ENCODE measurements around the gene LAMB4.

LAMB4 gene

GRCh38 chr7:108059526-108059925, 70.6 kb downstream of the LAMB4 start:
- Histone ChIP-seq H3K9me3 (no peaks in the 10 kb centered on the region), H3K27ac (no peak overlapping the region), H3K36me3 (no peaks in the 10 kb centered on the region), H3K4me3 (ENCODE audit: low read depth in 1 of 2, low read length in 1 of 2) (no peak overlapping the region), H3K4me1 (ENCODE audit: control insufficient read depth in 1 of 2, insufficient read depth in 1 of 2, low read depth in 1 of 2, low read length in 1 of 2) (no peaks in the 10 kb centered on the region), H3K27me3 (no peaks in the 10 kb centered on the region)
- no peak for TF ChIP-seq CTCF (IDR thresholded peaks at IDR 0.05)

DNA sequence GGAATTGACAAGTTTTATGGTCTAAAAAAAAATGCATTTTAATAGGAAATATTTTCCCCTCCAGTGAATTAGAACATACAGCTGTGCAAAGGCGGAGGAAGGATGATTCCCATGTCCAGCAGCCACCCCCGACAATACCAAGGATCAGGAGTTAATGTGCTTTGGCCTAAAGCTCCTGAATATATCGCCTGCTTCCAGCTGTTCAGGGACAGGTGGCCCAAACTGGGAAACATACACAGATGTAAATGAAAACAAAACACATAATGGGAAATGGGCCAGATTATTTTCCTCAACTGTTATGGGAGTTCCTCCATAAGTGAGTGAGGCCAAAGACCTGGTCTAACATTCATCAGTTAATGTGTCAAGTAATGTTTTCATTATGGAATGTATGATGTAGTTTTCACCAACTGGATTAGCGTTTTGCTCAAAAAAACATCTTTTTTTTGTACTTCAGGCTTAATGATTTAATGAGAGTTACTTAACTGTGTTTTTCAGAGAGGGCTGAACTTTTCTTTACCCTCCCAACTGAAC, 72.1 kb downstream of the LAMB4 start:
- Histone ChIP-seq H3K27me3 (no peaks in the 10 kb centered on the region), H3K4me3 (ENCODE audit: low read depth in 1 of 2, low read length in 1 of 2) (no peak overlapping the region), H3K36me3 (no peaks in the 10 kb centered on the region), H3K9me3 (no peaks in the 10 kb centered on the region), H3K4me1 (ENCODE audit: control insufficient read depth in 1 of 2, insufficient read depth in 1 of 2, low read depth in 1 of 2, low read length in 1 of 2) (no peaks in the 10 kb centered on the region), H3K27ac (no peak overlapping the region)
- no peak for TF ChIP-seq CTCF (IDR thresholded peaks at IDR 0.05)

GRCh38 chr7:108055611-108056021, 74.5 kb downstream of the LAMB4 start:
- Histone ChIP-seq H3K4me3 (ENCODE audit: low read depth in 1 of 2, low read length in 1 of 2) (no peak overlapping the region), H3K36me3 (no peaks in the 10 kb centered on the region), H3K9me3 (no peaks in the 10 kb centered on the region), H3K4me1 (ENCODE audit: control insufficient read depth in 1 of 2, insufficient read depth in 1 of 2, low read depth in 1 of 2, low read length in 1 of 2) (no peaks in the 10 kb centered on the region), H3K27me3 (no peaks in the 10 kb centered on the region), H3K27ac (no peak overlapping the region)
- no peak for TF ChIP-seq CTCF (IDR thresholded peaks at IDR 0.05)

- Histone ChIP-seq H3K4me3 (ENCODE audit: low read depth in 1 of 2, low read length in 1 of 2) (no peak overlapping the region), H3K9me3 (no peaks in the 10 kb centered on the region)
- TF ChIP-seq CTCF (IDR thresholded peaks at IDR 0.05), result no peak
Observed at GRCh38 chr7:108054537-108054936, 75.6 kb downstream of the LAMB4 start.

GRCh38 chr7:108053250-108053649, 76.9 kb downstream of the LAMB4 start:
- H3K27ac ChIP-seq, result no peak overlapping the region
- TF ChIP-seq CTCF (IDR thresholded peaks at IDR 0.05), result no peak
- no peaks in the 10 kb centered on the region for H3K27me3 ChIP-seq
- H3K4me1 ChIP-seq (ENCODE audit: control insufficient read depth in 1 of 2, insufficient read depth in 1 of 2, low read depth in 1 of 2, low read length in 1 of 2), result no peaks in the 10 kb centered on the region
- no peak overlapping the region for H3K4me3 ChIP-seq (ENCODE audit: low read depth in 1 of 2, low read length in 1 of 2)
- H3K9me3 ChIP-seq, result no peaks in the 10 kb centered on the region
- no peaks in the 10 kb centered on the region for H3K36me3 ChIP-seq

More at GRCh38 chr7:108054537-108054936, 75.6 kb downstream of the LAMB4 start:
- Histone ChIP-seq H3K27me3 (no peaks in the 10 kb centered on the region), H3K4me1 (ENCODE audit: control insufficient read depth in 1 of 2, insufficient read depth in 1 of 2, low read depth in 1 of 2, low read length in 1 of 2) (no peaks in the 10 kb centered on the region), H3K36me3 (no peaks in the 10 kb centered on the region), H3K27ac (no peak overlapping the region)

- Histone ChIP-seq H3K4me3 (ENCODE audit: low read depth in 1 of 2, low read length in 1 of 2) (no peak overlapping the region), H3K27me3 (no peaks in the 10 kb centered on the region), H3K4me1 (ENCODE audit: control insufficient read depth in 1 of 2, insufficient read depth in 1 of 2, low read depth in 1 of 2, low read length in 1 of 2) (no peaks in the 10 kb centered on the region), H3K27ac (no peak overlapping the region), H3K9me3 (no peaks in the 10 kb centered on the region), H3K36me3 (no peaks in the 10 kb centered on the region)
- TF ChIP-seq CTCF (IDR thresholded peaks at IDR 0.05), result no peak
Observed at GRCh38 chr7:108051454-108051853, 78.7 kb downstream of the LAMB4 start.

Measured in neutrophil (primary cell).